Caco-2 (cell line): ENCODE data around the gene SESN2. TPM values are rescaled to one million over a fixed set of nuclear protein-coding genes. Genes with fewer than 3 reads are reported as not detected.
A peak's percentile ranks its signal among the peaks of the same experiment; 100 is the strongest.

Source experiments
- BruUV-seq: library from RNA; stranded (reverse); fragments of 400-500 nt; replicated peaks from 2 replicates; lab custom pipeline; 2021; lab: Mats Ljungman, UMichigan
- CTCF ChIA-PET: fragments of 300-600 bp; sonication (Branson Sonifier 250); formaldehyde crosslinking; loops from one replicate; lab custom pipeline; 2022; ENCODE audit warnings: antibody characterized with exemption; lab: Charles Lee
- POLR2A ChIA-PET: fragments of 300-600 bp; sonication (Branson Sonifier 250); formaldehyde crosslinking; loops from one replicate; lab custom pipeline; 2022; ENCODE audit warnings: antibody characterized with exemption; lab: Charles Lee
- DNase-seq, 2 experiments: peaks; one replicate each; pipeline versions ENCODE4 v3.0.0 to v3.0.0-alpha.2; 2020 to 2022
- H3K27me3 ChIP-seq: replicated peaks from 2 replicates; pipeline ENCODE4 v1.6.0; 2011; ENCODE audit warnings: low read length; ENCODE audit not compliant: control insufficient read depth, insufficient read depth
- H3K36me3 ChIP-seq: 2 replicates; pipeline ENCODE4 v1.5.1; 2011; ENCODE audit warnings: low read length; ENCODE audit not compliant: control insufficient read depth, insufficient read depth
- H3K4me1 ChIP-seq: fragments of 250-450 bp; sonication (Bioruptor Pico); 2 replicates; pipeline ENCODE4 v1.5.1; 2020; ENCODE audit warnings: mild to moderate bottlenecking
- H3K4me3 ChIP-seq: 2 replicates; pipeline ENCODE4 v1.5.1; 2011; ENCODE audit warnings: low read depth, mild to moderate bottlenecking, control low read depth, low read length
- H3K9me3 ChIP-seq: fragments of 250-450 bp; sonication (Bioruptor Pico); 2 replicates; pipeline ENCODE4 v1.5.1; 2020; ENCODE audit warnings: mild to moderate bottlenecking, moderate library complexity
- H3K27ac Mint-ChIP-seq: one replicate; pipeline ENCODE4 v1.8.0; 2022; ENCODE audit warnings: mixed read lengths; ENCODE audit not compliant: unreplicated experiment
- H3K27me3 Mint-ChIP-seq: one replicate; pipeline ENCODE4 v1.8.0; 2022; ENCODE audit warnings: mixed read lengths; ENCODE audit not compliant: insufficient read depth, unreplicated experiment
- H3K36me3 Mint-ChIP-seq: one replicate; pipeline ENCODE4 v1.8.0; 2022; ENCODE audit warnings: mild to moderate bottlenecking, mixed read lengths; ENCODE audit not compliant: insufficient read depth, unreplicated experiment
- H3K4me1 Mint-ChIP-seq: one replicate; pipeline ENCODE4 v1.8.0; 2022; ENCODE audit warnings: low read depth, mixed read lengths; ENCODE audit not compliant: unreplicated experiment
- H3K4me3 Mint-ChIP-seq: one replicate; pipeline ENCODE4 v1.8.0; 2022; ENCODE audit warnings: mild to moderate bottlenecking, moderate library complexity, mixed read lengths; ENCODE audit not compliant: unreplicated experiment
- H3K9me3 Mint-ChIP-seq: one replicate; pipeline ENCODE4 v1.8.0; 2022; ENCODE audit warnings: mixed read lengths; ENCODE audit not compliant: unreplicated experiment
- intact Hi-C: fragments of 100-400 bp; cut with micrococcal nuclease; formaldehyde crosslinking; loops from one replicate; pipeline ENCODE4 v1.10.0; 2022; ENCODE audit not compliant: unreplicated experiment
- total RNA-seq: library from RNA; stranded (reverse); gene quantifications from 2 replicates; pipeline ENCODE4 v1.2.3, GENCODE V29; 2022
- TF ChIP-seq, protein P1 (sequence below), 2 experiments: fragments of 200-600 bp in 1 of 2; IDR thresholded peaks; 1 replicate in 1 of 2; 2 replicates in 1 of 2; pipeline versions ENCODE4 v1.5.1 to v1.8.0; 2011 to 2022; ENCODE audit warnings: antibody characterized with exemption in 1 of 2, control low read depth in 1 of 2, inconsistent platforms in 1 of 2, low read depth in 1 of 2, low read length in 1 of 2, mild to moderate bottlenecking in 1 of 2, moderate library complexity in 1 of 2; ENCODE audit not compliant: insufficient read depth in 1 of 2, severe bottlenecking in 1 of 2, unreplicated experiment in 1 of 2

SESN2 gene
- total RNA-seq, 1 experiment from 2014 or later = 34.5 TPM

DNA sequence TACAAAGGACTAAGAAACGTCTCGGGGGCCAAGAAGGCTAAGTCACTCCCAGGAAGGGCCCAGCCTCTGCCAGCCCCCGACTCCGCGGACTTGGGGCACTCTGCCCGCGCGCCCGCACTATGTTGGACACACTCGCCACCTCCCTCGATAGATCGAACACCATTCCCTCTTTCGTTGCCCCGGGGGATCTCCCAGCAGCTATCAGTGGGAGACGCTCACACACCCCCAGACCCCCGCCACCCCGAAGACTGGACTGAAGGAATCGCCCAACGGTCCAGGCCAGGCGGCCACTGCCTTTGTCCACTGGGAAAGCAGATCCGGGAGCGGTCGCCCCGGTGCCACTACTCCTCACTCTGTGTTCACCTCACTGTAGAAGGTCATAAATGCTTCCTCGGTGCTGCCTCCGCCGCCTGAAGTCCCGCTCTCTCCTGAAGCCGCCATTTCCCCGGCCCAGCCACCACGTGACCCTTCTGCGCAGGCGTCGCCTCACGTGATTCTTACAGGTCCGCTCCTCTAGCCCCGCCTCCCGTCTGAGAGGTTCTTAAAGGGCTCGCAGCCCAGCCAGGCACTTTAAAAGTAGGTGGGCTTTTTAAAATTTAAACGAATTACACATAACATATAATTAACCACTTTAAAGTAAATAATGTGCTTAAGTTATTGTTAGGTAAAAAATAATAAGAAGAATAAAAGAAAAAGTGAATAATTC is 26.6 kb upstream of the SESN2 start, which contains the start of gene DNAJC8:
Gene DNAJC8 (minus strand): TSS at position 472 of the 706 bp plus-strand sequence. CDS start 31 bp downstream, at position 441.
- TSS peak; percentile 71 for BruUV-seq
- TF ChIP-seq, protein P1, sequence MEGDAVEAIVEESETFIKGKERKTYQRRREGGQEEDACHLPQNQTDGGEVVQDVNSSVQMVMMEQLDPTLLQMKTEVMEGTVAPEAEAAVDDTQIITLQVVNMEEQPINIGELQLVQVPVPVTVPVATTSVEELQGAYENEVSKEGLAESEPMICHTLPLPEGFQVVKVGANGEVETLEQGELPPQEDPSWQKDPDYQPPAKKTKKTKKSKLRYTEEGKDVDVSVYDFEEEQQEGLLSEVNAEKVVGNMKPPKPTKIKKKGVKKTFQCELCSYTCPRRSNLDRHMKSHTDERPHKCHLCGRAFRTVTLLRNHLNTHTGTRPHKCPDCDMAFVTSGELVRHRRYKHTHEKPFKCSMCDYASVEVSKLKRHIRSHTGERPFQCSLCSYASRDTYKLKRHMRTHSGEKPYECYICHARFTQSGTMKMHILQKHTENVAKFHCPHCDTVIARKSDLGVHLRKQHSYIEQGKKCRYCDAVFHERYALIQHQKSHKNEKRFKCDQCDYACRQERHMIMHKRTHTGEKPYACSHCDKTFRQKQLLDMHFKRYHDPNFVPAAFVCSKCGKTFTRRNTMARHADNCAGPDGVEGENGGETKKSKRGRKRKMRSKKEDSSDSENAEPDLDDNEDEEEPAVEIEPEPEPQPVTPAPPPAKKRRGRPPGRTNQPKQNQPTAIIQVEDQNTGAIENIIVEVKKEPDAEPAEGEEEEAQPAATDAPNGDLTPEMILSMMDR (IDR thresholded peaks at IDR 0.05; ENCODE audit: insufficient read depth in 1 of 2, low read depth in 1 of 2, low read length in 1 of 2, severe bottlenecking in 1 of 2, unreplicated experiment in 1 of 2) = no peak
- Histone ChIP-seq H3K4me3 (peak within 1 kb of the TSS; percentile 95), H3K9me3 (no peaks in the 10 kb centered on the region), H3K4me1 (no peaks in the 10 kb centered on the region), H3K36me3 (no peaks in the 10 kb centered on the region), H3K27me3 (no peaks in the 10 kb centered on the region)
- Mint-ChIP-seq H3K27me3 (no peaks in the 10 kb centered on the region), H3K4me3 (peak within 1 kb of the TSS; percentile 100), H3K9me3 (no peaks in the 10 kb centered on the region), H3K27ac (peak within 1 kb of the TSS; percentile 100), H3K4me1 (no peaks in the 10 kb centered on the region), H3K36me3 (peaks cover 17% of the 10 kb centered on the region)
- intact Hi-C loops = no loop called here
- peak; percentile 83 to 86 for DNase-seq
- ChIA-PET CTCF (no interaction called here), POLR2A (no interaction called here)

DNA sequence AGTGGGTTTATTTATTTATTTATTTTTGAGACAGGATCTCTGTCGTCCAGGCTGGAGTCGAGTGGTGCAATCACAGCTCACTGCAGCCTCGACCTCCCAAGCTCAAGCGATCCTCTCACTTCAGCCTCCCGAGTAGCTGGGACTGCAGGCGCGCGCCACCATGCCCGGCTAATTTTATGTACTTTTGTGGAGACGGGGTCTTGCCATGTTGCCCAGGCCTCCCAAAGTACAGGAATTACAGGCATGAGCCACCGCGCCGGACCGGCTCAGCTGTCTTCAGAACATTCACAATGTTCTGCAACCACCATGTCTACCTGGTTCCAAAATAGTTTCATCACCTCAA is 26.1 kb upstream of the SESN2 start:
- Histone ChIP-seq H3K27me3 (no peaks in the 10 kb centered on the region), H3K9me3 (no peaks in the 10 kb centered on the region), H3K4me3 (no peak overlapping the region; the same call in 1 of the 2 replicates), H3K4me1 (no peaks in the 10 kb centered on the region), H3K36me3 (no peaks in the 10 kb centered on the region)
- TF ChIP-seq, protein P1 (IDR thresholded peaks at IDR 0.05; ENCODE audit: insufficient read depth in 1 of 2, low read depth in 1 of 2, low read length in 1 of 2, severe bottlenecking in 1 of 2, unreplicated experiment in 1 of 2) = no peak
- intact Hi-C loops = no loop called here
- Mint-ChIP-seq H3K27me3 (no peaks in the 10 kb centered on the region), H3K4me3 (peak overlapping the region; percentile 100), H3K9me3 (no peaks in the 10 kb centered on the region), H3K4me1 (no peaks in the 10 kb centered on the region), H3K27ac (peak overlapping the region; percentile 100), H3K36me3 (peaks cover 12% of the 10 kb centered on the region)
- POLR2A ChIA-PET = no interaction called here
- no peak for DNase-seq
- no TSS peak for BruUV-seq
- CTCF ChIA-PET = no interaction called here

DNA sequence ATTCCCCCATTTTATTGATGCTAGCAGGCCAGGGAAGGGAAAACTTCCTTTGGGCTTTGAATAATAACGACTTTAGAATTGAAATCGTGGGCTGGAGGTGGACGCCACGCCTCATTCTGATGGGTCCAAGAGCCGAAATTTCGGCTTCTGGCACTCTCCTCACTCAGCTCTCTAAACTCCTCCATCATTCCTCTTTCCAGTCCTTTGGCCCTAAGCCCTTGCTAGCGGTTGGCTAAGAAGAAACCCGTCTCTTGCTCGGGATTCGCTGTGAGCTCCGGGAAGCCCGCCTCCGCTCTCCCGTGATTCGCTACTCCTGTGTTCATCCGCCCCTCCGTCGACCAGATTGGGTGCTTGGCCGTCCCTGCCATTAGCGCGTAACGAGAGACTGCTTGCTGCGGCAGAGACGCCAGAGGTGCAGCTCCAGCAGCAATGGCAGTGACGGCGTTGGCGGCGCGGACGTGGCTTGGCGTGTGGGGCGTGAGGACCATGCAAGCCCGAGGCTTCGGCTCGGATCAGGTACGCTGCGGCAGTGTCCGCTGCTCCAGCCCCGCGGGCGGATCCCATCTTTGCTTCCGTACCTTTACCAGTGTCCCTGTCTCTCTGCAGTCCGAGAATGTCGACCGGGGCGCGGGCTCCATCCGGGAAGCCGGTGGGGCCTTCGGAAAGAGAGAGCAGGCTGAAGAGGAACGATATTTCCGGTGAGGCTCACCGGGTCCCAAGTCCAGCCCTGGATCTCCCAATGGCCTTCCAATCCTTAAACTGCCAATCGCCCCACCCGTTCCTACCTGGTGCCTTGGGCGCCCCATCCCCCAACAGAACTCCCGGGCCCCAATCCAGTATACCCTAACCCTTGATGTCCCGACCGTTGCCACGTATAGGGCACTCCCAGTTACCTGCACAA is 23.3 kb upstream of the SESN2 start, which contains the start of gene ATP5IF1:
Gene ATP5IF1 (plus strand): TSS at position 370 of the 901 bp plus-strand sequence. CDS start 60 bp downstream, at position 430.
- Histone ChIP-seq H3K9me3 (no peaks in the 10 kb centered on the region), H3K36me3 (no peaks in the 10 kb centered on the region), H3K4me3 (peak within 1 kb of the TSS; percentile 95), H3K27me3 (no peaks in the 10 kb centered on the region), H3K4me1 (no peaks in the 10 kb centered on the region)
- ChIA-PET CTCF (interaction anchor here (1.1 kb wide), 2 partner anchors 13 to 145 kb away, joined by 11 to 14 read pairs; no protein-coding TSS in a partner anchor), POLR2A (interaction anchor here (0.6 to 1.1 kb wide), 7 partner anchors 9 to 407 kb away, joined by 3 to 9 read pairs (median 7); partner anchors contain the start of genes EYA3, MED18, SESN2 and TAF12)
- peak; percentile 90 to 94 for DNase-seq
- TSS peak; percentile 69 for BruUV-seq
- Mint-ChIP-seq H3K9me3 (no peaks in the 10 kb centered on the region), H3K4me3 (no peak within 1 kb of the TSS), H3K4me1 (no peaks in the 10 kb centered on the region), H3K27ac (no peak within 1 kb of the TSS), H3K27me3 (no peaks in the 10 kb centered on the region), H3K36me3 (peaks cover 5% of the 10 kb centered on the region)
- TF ChIP-seq, protein P1 (IDR thresholded peaks at IDR 0.05; ENCODE audit: insufficient read depth in 1 of 2, low read depth in 1 of 2, low read length in 1 of 2, severe bottlenecking in 1 of 2, unreplicated experiment in 1 of 2) = no peak
- intact Hi-C loops = no loop called here
